Measurements from ENCODE around the gene PACRG. TPM values are rescaled to one million over a fixed set of nuclear protein-coding genes. Genes with fewer than 3 reads are reported as not detected.

The PACRG gene
- polyA plus RNA-seq, 1 of the 3 experiments (the other 2 are of a cell fraction): 0.56 TPM

DNA sequence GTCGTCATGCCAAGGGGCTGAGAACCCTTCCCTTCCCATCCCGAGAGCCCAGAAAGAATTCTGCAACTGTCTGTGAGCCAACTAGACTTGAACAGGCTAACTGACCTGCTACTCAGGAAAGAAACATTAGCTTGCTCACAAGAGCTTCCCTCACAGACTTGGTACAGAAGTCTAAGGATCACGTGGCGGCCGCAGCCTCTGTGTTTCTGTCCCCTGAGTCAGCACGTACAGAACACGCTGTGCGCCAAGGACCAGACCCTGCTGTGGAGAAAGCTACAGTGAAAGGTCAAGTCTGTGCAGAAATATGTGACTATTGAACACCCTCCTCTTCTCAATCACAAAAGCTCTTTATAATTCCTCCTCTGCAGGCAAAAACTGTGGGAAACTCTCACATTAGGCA is 535.4 kb downstream of the PACRG start:
- Histone ChIP-seq H3K27ac (ENCODE audit: low read depth in 2 of 2, low read length in 1 of 2) (no peak overlapping the region), H3K9me2 (no peaks in the 10 kb centered on the region), H3K4me2 (no peak overlapping the region), H3K9me3 (no peaks in the 10 kb centered on the region), H3K9ac (no peak overlapping the region), H4K20me1 (ENCODE audit: insufficient read depth) (no peaks in the 10 kb centered on the region), H3K36me3 (replicated peaks in 1 of 2; ENCODE audit: control insufficient read depth in 1 of 2, insufficient read depth in 2 of 2, low read length in 1 of 2) (no peaks in the 10 kb centered on the region), H3K79me2 (ENCODE audit: insufficient read depth) (no peaks in the 10 kb centered on the region), H3F3A (replicated peaks; ENCODE audit: insufficient read depth) (no peaks in the 10 kb centered on the region), H3K27me3 (ENCODE audit: insufficient read depth) (no peaks in the 10 kb centered on the region), H2AFZ (ENCODE audit: low read depth) (no peak overlapping the region), H3K4me3 (ENCODE audit: low read depth in 2 of 2, low read length in 1 of 2) (no peak overlapping the region), H3K4me1 (ENCODE audit: control insufficient read depth in 1 of 2, insufficient read depth in 2 of 2, low read depth in 1 of 2, low read length in 1 of 2) (no peaks in the 10 kb centered on the region; a peak in 1 of 4 replicates)
- 88% methylated on average over 8 of the region's 8 CpGs for WGBS (ENCODE audit: low lambda C conversion rate)
- ChIA-PET CTCF (no interaction called here), POLR2A (no interaction called here)
- no peak for DNase-seq
- no peak for TF ChIP-seq NFIC (IDR thresholded peaks at IDR 0.05; ENCODE audit: borderline replicate concordance)
- no peak for TF ChIP-seq POLR2AphosphoS5 (IDR thresholded peaks at IDR 0.05; ENCODE audit: low read depth, low read length)
- TF ChIP-seq, protein P1, sequence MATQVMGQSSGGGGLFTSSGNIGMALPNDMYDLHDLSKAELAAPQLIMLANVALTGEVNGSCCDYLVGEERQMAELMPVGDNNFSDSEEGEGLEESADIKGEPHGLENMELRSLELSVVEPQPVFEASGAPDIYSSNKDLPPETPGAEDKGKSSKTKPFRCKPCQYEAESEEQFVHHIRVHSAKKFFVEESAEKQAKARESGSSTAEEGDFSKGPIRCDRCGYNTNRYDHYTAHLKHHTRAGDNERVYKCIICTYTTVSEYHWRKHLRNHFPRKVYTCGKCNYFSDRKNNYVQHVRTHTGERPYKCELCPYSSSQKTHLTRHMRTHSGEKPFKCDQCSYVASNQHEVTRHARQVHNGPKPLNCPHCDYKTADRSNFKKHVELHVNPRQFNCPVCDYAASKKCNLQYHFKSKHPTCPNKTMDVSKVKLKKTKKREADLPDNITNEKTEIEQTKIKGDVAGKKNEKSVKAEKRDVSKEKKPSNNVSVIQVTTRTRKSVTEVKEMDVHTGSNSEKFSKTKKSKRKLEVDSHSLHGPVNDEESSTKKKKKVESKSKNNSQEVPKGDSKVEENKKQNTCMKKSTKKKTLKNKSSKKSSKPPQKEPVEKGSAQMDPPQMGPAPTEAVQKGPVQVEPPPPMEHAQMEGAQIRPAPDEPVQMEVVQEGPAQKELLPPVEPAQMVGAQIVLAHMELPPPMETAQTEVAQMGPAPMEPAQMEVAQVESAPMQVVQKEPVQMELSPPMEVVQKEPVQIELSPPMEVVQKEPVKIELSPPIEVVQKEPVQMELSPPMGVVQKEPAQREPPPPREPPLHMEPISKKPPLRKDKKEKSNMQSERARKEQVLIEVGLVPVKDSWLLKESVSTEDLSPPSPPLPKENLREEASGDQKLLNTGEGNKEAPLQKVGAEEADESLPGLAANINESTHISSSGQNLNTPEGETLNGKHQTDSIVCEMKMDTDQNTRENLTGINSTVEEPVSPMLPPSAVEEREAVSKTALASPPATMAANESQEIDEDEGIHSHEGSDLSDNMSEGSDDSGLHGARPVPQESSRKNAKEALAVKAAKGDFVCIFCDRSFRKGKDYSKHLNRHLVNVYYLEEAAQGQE (IDR thresholded peaks at IDR 0.05; ENCODE audit: low read depth, low read length): no peak
- no peak for TF ChIP-seq FOXJ3 (CRISPR knock-in tag; IDR thresholded peaks at IDR 0.05)
- no peak for TF ChIP-seq SIN3A (IDR thresholded peaks at IDR 0.05; ENCODE audit: borderline replicate concordance, low read depth, low read length)
- no peak for TF ChIP-seq RAD21 (IDR thresholded peaks at IDR 0.05; ENCODE audit: low read length)
- TF ChIP-seq, protein P2, sequence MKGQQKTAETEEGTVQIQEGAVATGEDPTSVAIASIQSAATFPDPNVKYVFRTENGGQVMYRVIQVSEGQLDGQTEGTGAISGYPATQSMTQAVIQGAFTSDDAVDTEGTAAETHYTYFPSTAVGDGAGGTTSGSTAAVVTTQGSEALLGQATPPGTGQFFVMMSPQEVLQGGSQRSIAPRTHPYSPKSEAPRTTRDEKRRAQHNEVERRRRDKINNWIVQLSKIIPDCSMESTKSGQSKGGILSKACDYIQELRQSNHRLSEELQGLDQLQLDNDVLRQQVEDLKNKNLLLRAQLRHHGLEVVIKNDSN (IDR thresholded peaks at IDR 0.05; ENCODE audit: borderline replicate concordance, low read depth): no peak
- TF ChIP-seq, protein P3, sequence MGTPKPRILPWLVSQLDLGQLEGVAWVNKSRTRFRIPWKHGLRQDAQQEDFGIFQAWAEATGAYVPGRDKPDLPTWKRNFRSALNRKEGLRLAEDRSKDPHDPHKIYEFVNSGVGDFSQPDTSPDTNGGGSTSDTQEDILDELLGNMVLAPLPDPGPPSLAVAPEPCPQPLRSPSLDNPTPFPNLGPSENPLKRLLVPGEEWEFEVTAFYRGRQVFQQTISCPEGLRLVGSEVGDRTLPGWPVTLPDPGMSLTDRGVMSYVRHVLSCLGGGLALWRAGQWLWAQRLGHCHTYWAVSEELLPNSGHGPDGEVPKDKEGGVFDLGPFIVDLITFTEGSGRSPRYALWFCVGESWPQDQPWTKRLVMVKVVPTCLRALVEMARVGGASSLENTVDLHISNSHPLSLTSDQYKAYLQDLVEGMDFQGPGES (IDR thresholded peaks at IDR 0.05; ENCODE audit: low read depth, low read length): no peak
- no peak for TF ChIP-seq JUND (IDR thresholded peaks at IDR 0.05)
- TF ChIP-seq YY1 (IDR thresholded peaks at IDR 0.05; ENCODE audit: low read depth): no peak
- TF ChIP-seq NRF1 (IDR thresholded peaks at IDR 0.05; ENCODE audit: low read depth, low read length): no peak
- no peak for TF ChIP-seq RCOR1 (IDR thresholded peaks at IDR 0.05; ENCODE audit: low read length)
- TF ChIP-seq, protein P4, sequence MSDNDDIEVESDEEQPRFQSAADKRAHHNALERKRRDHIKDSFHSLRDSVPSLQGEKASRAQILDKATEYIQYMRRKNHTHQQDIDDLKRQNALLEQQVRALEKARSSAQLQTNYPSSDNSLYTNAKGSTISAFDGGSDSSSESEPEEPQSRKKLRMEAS (IDR thresholded peaks at IDR 0.05; ENCODE audit: low read depth): no peak
- no peak for TF ChIP-seq FOSL2 (IDR thresholded peaks at IDR 0.05; ENCODE audit: borderline replicate concordance, low read depth)
- no peak for TF ChIP-seq CHD2 (IDR thresholded peaks at IDR 0.05; ENCODE audit: low read length, partially characterized antibody)
- TF ChIP-seq RFX5 (IDR thresholded peaks at IDR 0.05; ENCODE audit: low read length): no peak
- no peak for TF ChIP-seq RXRA (IDR thresholded peaks at IDR 0.05; ENCODE audit: borderline replicate concordance, low read depth)
- TF ChIP-seq GATA2 (CRISPR knock-in tag; IDR thresholded peaks at IDR 0.05): no peak
